Keratinocyte (primary cell): ENCODE data around the gene UBE2QL1. TPM values are rescaled to one million over a fixed set of nuclear protein-coding genes. Genes with fewer than 3 reads are reported as not detected.

Experiments
- DNase-seq: peaks from one replicate; pipeline ENCODE4 v3.0.0-alpha.2; 2011; ENCODE audit warnings: low read depth, missing footprints, low spot score
- FAIRE-seq: peaks from 2 replicates; lab custom pipeline; 2011; peaks lifted over from hg19 to GRCh38; lab: Jason Lieb, UNC
- H2AFZ ChIP-seq: 2 replicates; pipeline ENCODE4 v1.6.0; 2012; ENCODE audit warnings: low read length, control low read depth, inconsistent platforms; ENCODE audit not compliant: control insufficient read depth
- H3K27ac ChIP-seq: 2 replicates; pipeline ENCODE4 v1.5.1; 2011; ENCODE audit warnings: low read length; ENCODE audit not compliant: control insufficient read depth, insufficient read depth
- H3K27me3 ChIP-seq: 3 replicates; pipeline ENCODE4 v1.6.0; 2011; ENCODE audit warnings: low read length; ENCODE audit not compliant: control insufficient read depth, insufficient read depth; ENCODE audit errors: extremely low read depth
- H3K36me3 ChIP-seq, 2 experiments: 2 replicates in 1 of 2; 3 replicates in 1 of 2; pipeline ENCODE4 v1.5.1; 2011; ENCODE audit warnings: low read length in 2 of 2, mild to moderate bottlenecking in 1 of 2; ENCODE audit not compliant: control insufficient read depth in 2 of 2, insufficient read depth in 2 of 2; ENCODE audit errors: extremely low read depth in 1 of 2
- H3K4me1 ChIP-seq: 3 replicates; pipeline ENCODE4 v1.5.1; 2011; ENCODE audit warnings: low read length; ENCODE audit not compliant: control insufficient read depth, insufficient read depth; ENCODE audit errors: extremely low read depth
- H3K4me2 ChIP-seq: 3 replicates; pipeline ENCODE4 v1.6.0; 2011; ENCODE audit warnings: low read depth, low read length; ENCODE audit not compliant: control insufficient read depth, insufficient read depth; ENCODE audit errors: extremely low read depth
- H3K4me3 ChIP-seq, 3 experiments: fragments of 200-600 bp in 1 of 3; sonication (generic) in 1 of 3; 2 replicates in 2 of 3; 3 replicates in 1 of 3; pipeline ENCODE4 v1.5.1; 2011 to 2016; ENCODE audit warnings: low read length in 3 of 3, mild to moderate bottlenecking in 3 of 3, control low read depth in 2 of 3, inconsistent platforms in 1 of 3, low read depth in 1 of 3, mixed read lengths in 1 of 3, mixed run types in 1 of 3, moderate library complexity in 1 of 3; ENCODE audit not compliant: control insufficient read depth in 2 of 3, insufficient read depth in 2 of 3; ENCODE audit errors: extremely low read depth in 1 of 3
- H3K79me2 ChIP-seq: 2 replicates; pipeline ENCODE4 v1.6.0; 2012; ENCODE audit warnings: low read length; ENCODE audit not compliant: control insufficient read depth, insufficient read depth
- H3K9ac ChIP-seq: 3 replicates; pipeline ENCODE4 v1.6.0; 2011; ENCODE audit warnings: low read length; ENCODE audit not compliant: control insufficient read depth, insufficient read depth; ENCODE audit errors: extremely low read depth
- H3K9me1 ChIP-seq: 3 replicates; pipeline ENCODE4 v1.6.0; 2011; ENCODE audit warnings: low read length; ENCODE audit not compliant: control insufficient read depth, insufficient read depth; ENCODE audit errors: extremely low read depth
- H3K9me3 ChIP-seq: 2 replicates; pipeline ENCODE4 v1.5.1; 2012; ENCODE audit warnings: low read depth, low read length; ENCODE audit not compliant: control insufficient read depth
- H4K20me1 ChIP-seq: 3 replicates; pipeline ENCODE4 v1.6.0; 2011; ENCODE audit warnings: low read length; ENCODE audit not compliant: control insufficient read depth, insufficient read depth; ENCODE audit errors: extremely low read depth
- EZH2 ChIP-seq: IDR thresholded peaks from one replicate; pipeline ENCODE4 v1.6.1; 2012; ENCODE audit warnings: inconsistent platforms, mild to moderate bottlenecking, low read length, moderate library complexity
- dilution Hi-C: fragments of 300-500 bp; cut with MboI; formaldehyde crosslinking; loops from one replicate; pipeline ENCODE4 v1.7.0; 2020; ENCODE audit warnings: low sequenced_read_pairs; ENCODE audit not compliant: extremely low pct_ligation_motif_present
- polyA plus RNA-seq, 5 experiments: library from polyadenylated mRNA; depleted of rRNA in 3 of 5; stranded (reverse) in 3 of 5; stranded (forward) in 1 of 5; unstranded in 1 of 5; fragments of >200 nt; gene quantifications; 1 replicate in 1 of 5; 2 replicates in 3 of 5; 3 replicates in 1 of 5; pipeline versions ENCODE4 v1.2.1 to v1.2.3, GENCODE V29; 2011 to 2012; ENCODE audit warnings: missing spikeins in 2 of 5, low read depth in 1 of 5, low replicate concordance in 1 of 5
- TF ChIP-seq, protein P1 (sequence below), 3 experiments: IDR thresholded peaks in 1 of 3; conservative IDR thresholded peaks in 1 of 3; optimal IDR thresholded peaks in 1 of 3; 2 replicates in 2 of 3; 3 replicates in 1 of 3; pipeline versions ENCODE3 to v1.5.1; 2011; ENCODE audit warnings: low read length in 3 of 3, mild to moderate bottlenecking in 3 of 3, moderate library complexity in 2 of 3, control low read depth in 1 of 3, inconsistent platforms in 1 of 3; ENCODE audit not compliant: insufficient read depth in 2 of 3; ENCODE audit errors: extremely low read depth in 1 of 3

The UBE2QL1 gene
- polyA plus RNA-seq, 1 donor (not counting 4 experiments of a cell fraction or from before 2014, with no cell fraction given): not detected

GRCh38 chr5:6483880-6484382 lies 35.3 kb downstream of the UBE2QL1 start:
- FAIRE-seq: no peak

GRCh38 chr5:6484446-6484845 lies 35.8 kb downstream of the UBE2QL1 start:
- Histone ChIP-seq H3K36me3 (no peaks in the 10 kb centered on the region), H2AFZ (no peak overlapping the region), H4K20me1 (no peaks in the 10 kb centered on the region), H3K9ac (no peak overlapping the region), H3K4me1 (no peaks in the 10 kb centered on the region), H3K9me3 (no peaks in the 10 kb centered on the region), H3K27ac (no peak overlapping the region), H3K9me1 (no peaks in the 10 kb centered on the region), H3K4me3 (no peak overlapping the region), H3K4me2 (no peak overlapping the region), H3K79me2 (no peaks in the 10 kb centered on the region), H3K27me3 (no peaks in the 10 kb centered on the region)
- FAIRE-seq (no peak), DNase-seq (no peak)
- dilution Hi-C loops: no loop called here
- TF ChIP-seq, protein P1, sequence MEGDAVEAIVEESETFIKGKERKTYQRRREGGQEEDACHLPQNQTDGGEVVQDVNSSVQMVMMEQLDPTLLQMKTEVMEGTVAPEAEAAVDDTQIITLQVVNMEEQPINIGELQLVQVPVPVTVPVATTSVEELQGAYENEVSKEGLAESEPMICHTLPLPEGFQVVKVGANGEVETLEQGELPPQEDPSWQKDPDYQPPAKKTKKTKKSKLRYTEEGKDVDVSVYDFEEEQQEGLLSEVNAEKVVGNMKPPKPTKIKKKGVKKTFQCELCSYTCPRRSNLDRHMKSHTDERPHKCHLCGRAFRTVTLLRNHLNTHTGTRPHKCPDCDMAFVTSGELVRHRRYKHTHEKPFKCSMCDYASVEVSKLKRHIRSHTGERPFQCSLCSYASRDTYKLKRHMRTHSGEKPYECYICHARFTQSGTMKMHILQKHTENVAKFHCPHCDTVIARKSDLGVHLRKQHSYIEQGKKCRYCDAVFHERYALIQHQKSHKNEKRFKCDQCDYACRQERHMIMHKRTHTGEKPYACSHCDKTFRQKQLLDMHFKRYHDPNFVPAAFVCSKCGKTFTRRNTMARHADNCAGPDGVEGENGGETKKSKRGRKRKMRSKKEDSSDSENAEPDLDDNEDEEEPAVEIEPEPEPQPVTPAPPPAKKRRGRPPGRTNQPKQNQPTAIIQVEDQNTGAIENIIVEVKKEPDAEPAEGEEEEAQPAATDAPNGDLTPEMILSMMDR (optimal IDR thresholded peaks at IDR 0.05 in 1 of 3, IDR thresholded peaks at IDR 0.05 in 1 of 3, conservative IDR thresholded peaks at IDR 0.05 in 1 of 3; ENCODE audit: extremely low read depth in 1 of 3, insufficient read depth in 2 of 3, low read length in 3 of 3): no peak
- no peak for TF ChIP-seq EZH2

More at GRCh38 chr5:6483880-6484382, 35.3 kb downstream of the UBE2QL1 start:
- Histone ChIP-seq H4K20me1 (no peaks in the 10 kb centered on the region), H3K36me3 (no peaks in the 10 kb centered on the region), H3K9me1 (no peaks in the 10 kb centered on the region), H3K4me3 (no peak overlapping the region), H3K27me3 (no peaks in the 10 kb centered on the region), H3K4me1 (no peaks in the 10 kb centered on the region), H3K9ac (no peak overlapping the region), H3K4me2 (no peak overlapping the region), H3K79me2 (no peaks in the 10 kb centered on the region), H2AFZ (no peak overlapping the region), H3K9me3 (no peaks in the 10 kb centered on the region), H3K27ac (no peak overlapping the region)
- dilution Hi-C loops: no loop called here
- no peak for DNase-seq
- TF ChIP-seq EZH2: no peak
- TF ChIP-seq, protein P1 (optimal IDR thresholded peaks at IDR 0.05 in 1 of 3, IDR thresholded peaks at IDR 0.05 in 1 of 3, conservative IDR thresholded peaks at IDR 0.05 in 1 of 3; ENCODE audit: extremely low read depth in 1 of 3, insufficient read depth in 2 of 3, low read length in 3 of 3): no peak
